Right lobe of liver (tissue), 6 donors: ENCODE data around the gene DIAPH3. TPM values are rescaled to one million over a fixed set of nuclear protein-coding genes. Genes with fewer than 3 reads are reported as not detected.
A peak's percentile ranks its signal among the peaks of the same experiment; 100 is the strongest.

Source experiments
- ATAC-seq, 4 donors: fragments of 200-7000 bp; cut with Tn5 transposase; one replicate each; pipeline ENCODE4 v1.9.1; 2020; ENCODE audit warnings: mild to moderate bottlenecking in 4 of 4, moderate library complexity in 4 of 4
- DNase-seq, 3 donors: peaks; one replicate each; pipeline ENCODE4 v3.0.0-alpha.2; 2020
- H3K27ac ChIP-seq, 3 donors: fragments of 200-600 bp; one replicate each; pipeline ENCODE4 v1.8.0; 2022
- H3K27me3 ChIP-seq, 2 donors: fragments of 200-600 bp; one replicate each; pipeline ENCODE4 v1.8.0; 2022
- H3K36me3 ChIP-seq, 4 donors: fragments of 200-600 bp; sonication (generic) in 1 of 4; one replicate each; pipeline versions ENCODE4 v1.5.1 to v1.8.0; 2017 to 2022; ENCODE audit warnings: control low read depth in 1 of 4
- H3K4me1 ChIP-seq, 4 donors: fragments of 200-600 bp; sonication (generic) in 1 of 4; one replicate each; pipeline versions ENCODE4 v1.5.1 to v1.8.0; 2017 to 2022; ENCODE audit warnings: control low read depth in 1 of 4
- H3K4me3 ChIP-seq, 3 donors: fragments of 200-600 bp; one replicate each; pipeline ENCODE4 v1.8.0; 2022
- H3K9me3 ChIP-seq, 4 donors: fragments of 200-600 bp; sonication (generic) in 1 of 4; one replicate each; pipeline versions ENCODE4 v1.5.1 to v1.8.0; 2017 to 2022; ENCODE audit warnings: control low read depth in 1 of 4
- CTCF ChIP-seq, 4 donors: fragments of 200-600 bp in 3 of 4; fragments of 450-650 bp in 1 of 4; IDR thresholded peaks; one replicate each; pipeline versions ENCODE4 v1.5.1 to v1.8.0; 2016 to 2022; ENCODE audit warnings: antibody characterized with exemption in 4 of 4, mild to moderate bottlenecking in 2 of 4
- POLR2A ChIP-seq: fragments of 450-650 bp; IDR thresholded peaks from one replicate; pipeline ENCODE4 v1.6.1; 2017; ENCODE audit warnings: antibody characterized with exemption, mild to moderate bottlenecking
- WGBS: methylation state at CpG from one replicate; pipeline ENCODE4 v1.1.6; 2018; ENCODE audit warnings: low coverage, low lambda C conversion rate; ENCODE audit not compliant: insufficient coverage; ENCODE audit errors: missing lambda C conversion rate; 5-methylcytosine and 5-hydroxymethylcytosine counted together
- intact Hi-C, 2 donors: fragments of 100-400 bp; cut with DNase I; formaldehyde crosslinking; loops; one replicate each; pipeline versions ENCODE4 v1.11.2 to v1.14.1; 2022
- total RNA-seq, 6 experiments: library from RNA; depleted of rRNA in 2 of 6; stranded (reverse); fragments of >200 nt in 2 of 6; fragmentation: NEBNext Ultra II Directional in 3 of 6; extraction: Animal tissue kit (Norgen Biotek cat#: 25700) in 3 of 6; gene quantifications; one replicate each; pipeline versions ENCODE4 v1.1.0 to v1.2.4, GENCODE V29; 2016 to 2023
- donor health status: DM: no; HTN: yes; CAD: no.
- donor health status: DM: no; HTN: no; CAD: no.
- donor health status: DM: no; HTN: no; CAD: no.
- donor health status: DM: no; HTN: yes; CAD: no.
- donor health status: DM: no; HTN: yes; CAD: no.

The DIAPH3 gene
- total RNA-seq, 6 experiments from 2014 or later = 0.10 to 1.6 (median 0.93) TPM; not detected in 1

GRCh38 chr13:59975807-59976435 lies 187.8 kb downstream of the DIAPH3 start:
- Histone ChIP-seq H3K36me3 (no peaks in the 10 kb centered on the region), H3K27ac (no peak overlapping the region), H3K27me3 (no peaks in the 10 kb centered on the region), H3K4me3 (no peak overlapping the region), H3K4me1 (no peaks in the 10 kb centered on the region), H3K9me3 (no peaks in the 10 kb centered on the region)
- intact Hi-C loops = no loop called here
- TF ChIP-seq POLR2A (no peak), CTCF (IDR thresholded peaks at IDR 0.05) (no peak)
- DNase-seq (no peak), ATAC-seq (no peak)
- WGBS = 88% methylated on average over 6 of the region's 6 CpGs

GRCh38 chr13:59970847-59971246 lies 192.9 kb downstream of the DIAPH3 start:
- Histone ChIP-seq H3K9me3 (no peaks in the 10 kb centered on the region), H3K4me3 (no peak overlapping the region), H3K36me3 (no peaks in the 10 kb centered on the region), H3K4me1 (no peaks in the 10 kb centered on the region), H3K27ac (no peak overlapping the region), H3K27me3 (no peaks in the 10 kb centered on the region)
- TF ChIP-seq CTCF (IDR thresholded peaks at IDR 0.05) (no peak), POLR2A (no peak)
- WGBS = 73% methylated on average over 3 of the region's 3 CpGs
- ATAC-seq = no peak
- DNase-seq = peak in 1 of 3 donors; percentile 32
- intact Hi-C loops = no loop called here

- no peak overlapping the region for H3K27ac ChIP-seq
- H3K4me3 ChIP-seq = no peak overlapping the region
- H3K27me3 ChIP-seq = no peaks in the 10 kb centered on the region
- TF ChIP-seq POLR2A (no peak), CTCF (IDR thresholded peaks at IDR 0.05) (no peak)
- intact Hi-C loops = no loop called here
- no peaks in the 10 kb centered on the region for H3K9me3 ChIP-seq
- 62% methylated on average over 2 of the region's 2 CpGs for WGBS
- DNase-seq (no peak), ATAC-seq (no peak)
- no peaks in the 10 kb centered on the region for H3K4me1 ChIP-seq
- H3K36me3 ChIP-seq = no peaks in the 10 kb centered on the region
Observed at GRCh38 chr13:59963827-59964226, 199.9 kb downstream of the DIAPH3 start.

- intact Hi-C loops = no loop called here
- no peaks in the 10 kb centered on the region for H3K9me3 ChIP-seq
- ATAC-seq (no peak), DNase-seq (no peak)
- H3K27me3 ChIP-seq = no peaks in the 10 kb centered on the region
- no peak overlapping the region for H3K27ac ChIP-seq
- TF ChIP-seq CTCF (IDR thresholded peaks at IDR 0.05) = no peak
- no peak for TF ChIP-seq POLR2A
- H3K4me1 ChIP-seq = no peaks in the 10 kb centered on the region
- no peak overlapping the region for H3K4me3 ChIP-seq
- no peaks in the 10 kb centered on the region for H3K36me3 ChIP-seq
Observed at GRCh38 chr13:59963383-59963782, 200.3 kb downstream of the DIAPH3 start.

- Histone ChIP-seq H3K27me3 (no peaks in the 10 kb centered on the region), H3K36me3 (no peaks in the 10 kb centered on the region), H3K4me1 (no peaks in the 10 kb centered on the region), H3K4me3 (no peak overlapping the region), H3K9me3 (no peaks in the 10 kb centered on the region), H3K27ac (no peak overlapping the region)
- WGBS = 86% methylated on average over 3 of the region's 4 CpGs
- TF ChIP-seq POLR2A = no peak
- DNase-seq (no peak), ATAC-seq (no peak)
- intact Hi-C loops = no loop called here
Observed at GRCh38 chr13:59962343-59962742, 201.4 kb downstream of the DIAPH3 start.
